GM12878 (cell line): ENCODE measurements around the gene IFRD2. TPM values are rescaled to one million over a fixed set of nuclear protein-coding genes. Genes with fewer than 3 reads are reported as not detected.

Experiments
- ATAC-seq: fragments of 200-7000 bp; cut with Tn5 transposase; 3 replicates; pipeline ENCODE4 v1.9.1; 2020; ENCODE audit warnings: mild to moderate bottlenecking, moderate library complexity
- BruUV-seq: library from RNA; stranded (reverse); fragments of 400-500 nt; replicated peaks from 2 replicates; lab custom pipeline; 2021; lab: Mats Ljungman, UMichigan
- CTCF ChIA-PET: fragments of 300-600 bp; sonication (Branson Sonifier 250); formaldehyde crosslinking; extraction: SDS; loops from one replicate; lab custom pipeline; 2021; ENCODE audit warnings: inconsistent platforms; lab: Yijun Ruan, JAX
- POLR2A ChIA-PET: fragments of 350-600 bp; formaldehyde crosslinking; extraction: SDS; loops from one replicate; lab custom pipeline; 2021; ENCODE audit warnings: inconsistent platforms; lab: Charles Lee
- RAD21 ChIA-PET: fragments of 300-600 bp; sonication (Branson Sonifier 250); formaldehyde crosslinking; loops from one replicate; lab custom pipeline; 2023; ENCODE audit warnings: antibody characterized with exemption; ENCODE audit not compliant: unreplicated experiment; lab: Charles Lee
- SMC1A ChIA-PET: fragments of 300-600 bp; sonication (Branson Sonifier 250); formaldehyde crosslinking; loops from one replicate; lab custom pipeline; 2023; ENCODE audit not compliant: unreplicated experiment, uncharacterized antibody; lab: Charles Lee
- DNase-seq: peaks from one replicate; pipeline ENCODE4 v3.0.0-alpha.2; 2011; ENCODE audit warnings: low read depth, low spot score
- FAIRE-seq: peaks from 3 replicates; lab custom pipeline; 2011; peaks lifted over from hg19 to GRCh38; lab: Jason Lieb, UNC
- H2AFZ ChIP-seq: 2 replicates; pipeline ENCODE4 v1.6.0; 2011; ENCODE audit warnings: low read depth, low read length, control low read depth; ENCODE audit not compliant: control insufficient read depth
- H3K27ac ChIP-seq: 2 replicates; pipeline ENCODE4 v1.5.1; 2011; ENCODE audit warnings: control low read depth; ENCODE audit not compliant: control insufficient read depth, insufficient read depth
- H3K27me3 ChIP-seq, 2 experiments: replicated peaks in 1 of 2; 2 replicates each; pipeline versions ENCODE4 v1.6.0 to v1.6.1; 2011; ENCODE audit warnings: low read length in 1 of 2; ENCODE audit not compliant: control insufficient read depth in 2 of 2, insufficient read depth in 2 of 2
- H3K36me3 ChIP-seq, 2 experiments: 2 replicates each; pipeline ENCODE4 v1.5.1; 2011; ENCODE audit warnings: low read length in 1 of 2; ENCODE audit not compliant: control insufficient read depth in 2 of 2, insufficient read depth in 2 of 2
- H3K4me1 ChIP-seq: 2 replicates; pipeline ENCODE4 v1.6.1; 2011; ENCODE audit warnings: mild to moderate bottlenecking, low read length, moderate library complexity, mixed read lengths; ENCODE audit not compliant: control insufficient read depth, insufficient read depth
- H3K4me2 ChIP-seq: 2 replicates; pipeline ENCODE4 v1.6.0; 2011; ENCODE audit warnings: control low read depth; ENCODE audit not compliant: control insufficient read depth, insufficient read depth
- H3K4me3 ChIP-seq: fragments of 200-600 bp; sonication (generic); 2 replicates; pipeline ENCODE4 v1.5.1; 2016
- H3K79me2 ChIP-seq: 2 replicates; pipeline ENCODE4 v1.6.0; 2011; ENCODE audit warnings: low read length; ENCODE audit not compliant: control insufficient read depth, insufficient read depth
- H3K9ac ChIP-seq: 2 replicates; pipeline ENCODE4 v1.8.0; 2011; ENCODE audit warnings: low read length, control low read depth, mixed read lengths; ENCODE audit not compliant: control insufficient read depth, insufficient read depth
- H3K9me3 ChIP-seq: replicated peaks from 3 replicates; pipeline ENCODE4 v1.5.1; 2011; ENCODE audit warnings: mild to moderate bottlenecking, low read length; ENCODE audit not compliant: control insufficient read depth, insufficient read depth
- H4K20me1 ChIP-seq: 2 replicates; pipeline ENCODE4 v1.6.0; 2011; ENCODE audit not compliant: control insufficient read depth, insufficient read depth
- CHD2 ChIP-seq: IDR thresholded peaks from 2 replicates; pipeline ENCODE4 v1.6.1; 2011; ENCODE audit warnings: low read depth, low read length, improper control_type of control experiment, borderline replicate concordance
- CHD4 ChIP-seq: fragments of 200-600 bp; sonication (generic); IDR thresholded peaks from 2 replicates; pipeline ENCODE4 v1.6.1; 2016; ENCODE audit warnings: mild to moderate bottlenecking
- CREM ChIP-seq: IDR thresholded peaks from 2 replicates; pipeline ENCODE4 v1.6.1; 2014; ENCODE audit warnings: antibody characterized with exemption, low read depth
- HDAC2 ChIP-seq: fragments of 200-600 bp; sonication (generic); IDR thresholded peaks from 2 replicates; pipeline ENCODE4 v1.6.1; 2017
- HDGF ChIP-seq: fragments of 450-650 bp; IDR thresholded peaks from 2 replicates; pipeline ENCODE4 v1.6.1; 2016; ENCODE audit warnings: antibody characterized with exemption
- MYB ChIP-seq: fragments of 150-350 bp; IDR thresholded peaks from 2 replicates; pipeline ENCODE4 v1.6.1; 2014; ENCODE audit warnings: mild to moderate bottlenecking, low read depth, low read length, borderline replicate concordance
- NFIC ChIP-seq: IDR thresholded peaks from 2 replicates; pipeline ENCODE4 v1.6.1; 2012; ENCODE audit warnings: low read depth, mild to moderate bottlenecking, inconsistent platforms, low read length, moderate library complexity
- NFYA ChIP-seq: IDR thresholded peaks from 2 replicates; pipeline ENCODE4 v1.6.1; 2011; ENCODE audit warnings: low read depth, mild to moderate bottlenecking, low read length, improper control_type of control experiment, borderline replicate concordance
- NR2F1 ChIP-seq: fragments of 450-650 bp; conservative IDR thresholded peaks from 2 replicates; pipeline ENCODE4 v1.6.1; 2017; ENCODE audit warnings: mild to moderate bottlenecking
- PML ChIP-seq: IDR thresholded peaks from 2 replicates; pipeline ENCODE4 v1.6.1; 2012; ENCODE audit warnings: low read length, inconsistent platforms
- RAD51 ChIP-seq: fragments of 450-650 bp; IDR thresholded peaks from 2 replicates; pipeline ENCODE4 v1.6.1; 2016; ENCODE audit warnings: moderate library complexity, mild to moderate bottlenecking, inconsistent platforms
- RCOR1 ChIP-seq: conservative IDR thresholded peaks from 2 replicates; pipeline ENCODE4 v1.6.1; 2012; ENCODE audit warnings: low read depth, low read length, improper control_type of control experiment
- SMAD1 ChIP-seq: fragments of 450-650 bp; IDR thresholded peaks from 2 replicates; pipeline ENCODE4 v1.6.1; 2018; ENCODE audit warnings: mild to moderate bottlenecking, low read depth; ENCODE audit not compliant: partially characterized antibody
- SMAD5 ChIP-seq: IDR thresholded peaks from 2 replicates; pipeline ENCODE4 v1.6.1; 2016; ENCODE audit warnings: antibody characterized with exemption, low read depth
- ZNF622 ChIP-seq: fragments of 450-650 bp; IDR thresholded peaks from 2 replicates; pipeline ENCODE4 v1.6.1; 2017; ENCODE audit warnings: mild to moderate bottlenecking, inconsistent platforms
- WGBS: methylation state at CpG from one replicate; pipeline ENCODE4 v1.1.6; 2016; ENCODE audit warnings: low lambda C conversion rate; ENCODE audit not compliant: insufficient replicate concordance, insufficient coverage; ENCODE audit errors: missing lambda C conversion rate; 5-methylcytosine and 5-hydroxymethylcytosine counted together
- in situ Hi-C: fragments of 300-500 bp; cut with MboI; formaldehyde crosslinking; loops from 9 replicates; pipeline ENCODE4 v1.14.3; 2018; ENCODE audit warnings: mixed read lengths
- intact Hi-C: fragments of 100-400 bp; cut with micrococcal nuclease; formaldehyde crosslinking; loops from one replicate; pipeline ENCODE4 v1.14.2; 2022; ENCODE audit not compliant: unreplicated experiment
- polyA plus RNA-seq, 11 experiments: library from polyadenylated mRNA; depleted of rRNA in 4 of 11; unstranded in 6 of 11; stranded (reverse) in 5 of 11; fragments of >200 nt; fragmentation: Nextera tagmentation in 4 of 11; fragmentation: Illumina TruSeq in 1 of 11; extraction: Ambion mirVana in 4 of 11; extraction: Trizol in 1 of 11; gene quantifications; 1 replicate in 1 of 11; 2 replicates in 10 of 11; pipeline versions ENCODE4 v1.2.1 to v1.2.3, GENCODE V29; 2011 to 2016; ENCODE audit warnings: inconsistent platforms in 2 of 11, missing spikeins in 2 of 11, low read depth in 1 of 11
- total RNA-seq, 4 experiments: library from RNA; depleted of rRNA in 3 of 4; stranded (reverse); fragments of >200 nt in 3 of 4; fragmentation: Illumina TruSeq in 1 of 4; extraction: Trizol in 1 of 4; gene quantifications; 2 replicates each; pipeline versions ENCODE4 v1.2.1 to v1.2.3, GENCODE V29; 2013 to 2021
- TF ChIP-seq, protein P1 (sequence below): fragments of 450-650 bp; IDR thresholded peaks from 2 replicates; pipeline ENCODE4 v1.6.1; 2018; ENCODE audit warnings: mild to moderate bottlenecking, low read depth, moderate library complexity; ENCODE audit not compliant: partially characterized antibody
- TF ChIP-seq, protein P2 (sequence below): fragments of 450-650 bp; IDR thresholded peaks from 2 replicates; pipeline ENCODE4 v1.6.1; 2017; ENCODE audit warnings: low read depth, mild to moderate bottlenecking, moderate library complexity
- TF ChIP-seq, protein P3 (sequence below): IDR thresholded peaks from 2 replicates; pipeline ENCODE4 v1.6.1; 2012; ENCODE audit warnings: low read depth, low read length, improper control_type of control experiment

Gene IFRD2
- total and polyA plus RNA-seq, 10 of the 15 experiments (the other 5 are each of a cell fraction or from before 2014, with no cell fraction given), result 19.1 to 153 (median 80.3) TPM

DNA sequence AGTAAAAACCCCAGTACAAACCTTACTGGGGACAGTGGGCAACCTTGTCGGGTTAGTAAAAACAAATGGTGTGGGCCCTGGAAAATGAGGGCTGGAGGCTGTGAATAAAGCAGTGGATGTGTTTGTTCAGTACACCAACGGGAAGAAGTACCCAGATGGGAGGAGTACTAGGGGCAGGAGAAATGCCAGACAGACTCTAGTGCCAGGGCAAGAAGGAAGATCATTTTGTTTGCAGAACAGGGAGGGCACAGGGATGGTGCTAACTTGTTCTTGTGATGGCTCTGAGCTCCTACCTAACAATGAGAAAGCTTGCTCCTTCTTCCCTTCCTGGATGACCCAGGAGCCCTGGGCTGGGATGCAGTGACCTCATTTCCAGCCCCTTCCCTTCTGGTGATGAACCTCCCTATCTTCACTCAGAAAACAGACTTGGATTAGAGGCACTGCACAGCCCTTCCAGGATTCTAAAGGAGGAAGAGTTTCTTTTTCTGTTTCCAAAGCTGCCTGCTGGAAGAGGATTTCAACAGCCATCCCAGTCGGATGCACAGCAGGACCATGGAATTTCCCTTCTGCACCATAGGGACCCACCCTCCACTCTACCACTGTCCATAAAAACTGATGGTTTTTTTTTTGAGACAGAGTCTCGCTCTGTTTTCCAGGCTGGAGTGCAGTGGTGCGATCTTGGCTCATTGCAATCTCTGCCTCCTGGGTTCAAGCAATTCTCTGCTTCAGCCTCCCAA is 42.3 kb upstream of the IFRD2 start:
- Histone ChIP-seq H3K4me1 (peaks cover 10% of the 10 kb centered on the region; the same call in 1 of the 2 replicates), H3K27ac (no peak overlapping the region; the same call in 1 of the 2 replicates), H3K4me2 (peak overlapping the region; percentile 77), H2AFZ (no peak overlapping the region), H3K9ac (peak overlapping the region; percentile 15; the same call in 1 of the 2 replicates), H3K4me3 (peak overlapping the region; percentile 28; the same call in 1 of the 2 replicates), H3K36me3 (peaks cover 16 to 25% of the 10 kb centered on the region in 2 experiments)
- RAD21 ChIA-PET, result interaction anchor here (0.5 kb wide), 1 partner anchor 135 kb away, joined by 3 read pairs; no protein-coding TSS in a partner anchor
- no peak for ATAC-seq
- CTCF ChIA-PET, result interaction anchor here (1.5 to 10.5 kb wide), 2 partner anchors 12 to 36 kb away, joined by 5 to 72 read pairs; partner anchors contain the start of genes HYAL2, HYAL3 and NAA80
- intact Hi-C loops, result loop anchor here (5.0 kb wide), 2 partner anchors 37 to 97 kb away; partner anchors contain the start of genes GNAI2, HYAL3 and NAA80
- in situ Hi-C loops, result loop anchor here (10.0 kb wide), 1 partner anchor 1060 kb away; the partner anchor contains the start of gene RBM15B
- DNase-seq, result no peak
- TF ChIP-seq NFIC (no peak), SMAD1 (no peak), CHD4 (no peak), NFYA (no peak), HDGF (no peak), CREM (no peak), CHD2 (no peak), SMAD5 (no peak), ZNF622 (no peak), MYB (no peak), PML (no peak), NR2F1 (no peak), RAD51 (no peak), HDAC2 (no peak), RCOR1 (no peak)
- TF ChIP-seq, protein P1, sequence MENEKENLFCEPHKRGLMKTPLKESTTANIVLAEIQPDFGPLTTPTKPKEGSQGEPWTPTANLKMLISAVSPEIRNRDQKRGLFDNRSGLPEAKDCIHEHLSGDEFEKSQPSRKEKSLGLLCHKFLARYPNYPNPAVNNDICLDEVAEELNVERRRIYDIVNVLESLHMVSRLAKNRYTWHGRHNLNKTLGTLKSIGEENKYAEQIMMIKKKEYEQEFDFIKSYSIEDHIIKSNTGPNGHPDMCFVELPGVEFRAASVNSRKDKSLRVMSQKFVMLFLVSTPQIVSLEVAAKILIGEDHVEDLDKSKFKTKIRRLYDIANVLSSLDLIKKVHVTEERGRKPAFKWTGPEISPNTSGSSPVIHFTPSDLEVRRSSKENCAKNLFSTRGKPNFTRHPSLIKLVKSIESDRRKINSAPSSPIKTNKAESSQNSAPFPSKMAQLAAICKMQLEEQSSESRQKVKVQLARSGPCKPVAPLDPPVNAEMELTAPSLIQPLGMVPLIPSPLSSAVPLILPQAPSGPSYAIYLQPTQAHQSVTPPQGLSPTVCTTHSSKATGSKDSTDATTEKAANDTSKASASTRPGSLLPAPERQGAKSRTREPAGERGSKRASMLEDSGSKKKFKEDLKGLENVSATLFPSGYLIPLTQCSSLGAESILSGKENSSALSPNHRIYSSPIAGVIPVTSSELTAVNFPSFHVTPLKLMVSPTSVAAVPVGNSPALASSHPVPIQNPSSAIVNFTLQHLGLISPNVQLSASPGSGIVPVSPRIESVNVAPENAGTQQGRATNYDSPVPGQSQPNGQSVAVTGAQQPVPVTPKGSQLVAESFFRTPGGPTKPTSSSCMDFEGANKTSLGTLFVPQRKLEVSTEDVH, result no peak
- TF ChIP-seq, protein P2, sequence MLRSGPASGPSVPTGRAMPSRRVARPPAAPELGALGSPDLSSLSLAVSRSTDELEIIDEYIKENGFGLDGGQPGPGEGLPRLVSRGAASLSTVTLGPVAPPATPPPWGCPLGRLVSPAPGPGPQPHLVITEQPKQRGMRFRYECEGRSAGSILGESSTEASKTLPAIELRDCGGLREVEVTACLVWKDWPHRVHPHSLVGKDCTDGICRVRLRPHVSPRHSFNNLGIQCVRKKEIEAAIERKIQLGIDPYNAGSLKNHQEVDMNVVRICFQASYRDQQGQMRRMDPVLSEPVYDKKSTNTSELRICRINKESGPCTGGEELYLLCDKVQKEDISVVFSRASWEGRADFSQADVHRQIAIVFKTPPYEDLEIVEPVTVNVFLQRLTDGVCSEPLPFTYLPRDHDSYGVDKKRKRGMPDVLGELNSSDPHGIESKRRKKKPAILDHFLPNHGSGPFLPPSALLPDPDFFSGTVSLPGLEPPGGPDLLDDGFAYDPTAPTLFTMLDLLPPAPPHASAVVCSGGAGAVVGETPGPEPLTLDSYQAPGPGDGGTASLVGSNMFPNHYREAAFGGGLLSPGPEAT, result no peak
- TF ChIP-seq, protein P3, sequence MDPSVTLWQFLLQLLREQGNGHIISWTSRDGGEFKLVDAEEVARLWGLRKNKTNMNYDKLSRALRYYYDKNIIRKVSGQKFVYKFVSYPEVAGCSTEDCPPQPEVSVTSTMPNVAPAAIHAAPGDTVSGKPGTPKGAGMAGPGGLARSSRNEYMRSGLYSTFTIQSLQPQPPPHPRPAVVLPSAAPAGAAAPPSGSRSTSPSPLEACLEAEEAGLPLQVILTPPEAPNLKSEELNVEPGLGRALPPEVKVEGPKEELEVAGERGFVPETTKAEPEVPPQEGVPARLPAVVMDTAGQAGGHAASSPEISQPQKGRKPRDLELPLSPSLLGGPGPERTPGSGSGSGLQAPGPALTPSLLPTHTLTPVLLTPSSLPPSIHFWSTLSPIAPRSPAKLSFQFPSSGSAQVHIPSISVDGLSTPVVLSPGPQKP, result no peak
- TF ChIP-seq, all 136 proteins: peak for 0
- POLR2A ChIA-PET, result interaction anchor here (0.5 to 1.7 kb wide), 4 partner anchors 12 to 375 kb away, joined by 3 to 6 read pairs (median 4); partner anchors contain the start of gene HYAL2
- 54% methylated on average over 5 of the region's 5 CpGs for WGBS
- H3K27me3 ChIP-seq, result no peaks in the 10 kb centered on the region
- H3K9me3 ChIP-seq, result no peaks in the 10 kb centered on the region
- no TSS peak for BruUV-seq
- no peak for FAIRE-seq
- SMC1A ChIA-PET, result interaction anchor here (1.5 kb wide), 1 partner anchor 13 kb away, joined by 3 read pairs; no protein-coding TSS in a partner anchor
- no peaks in the 10 kb centered on the region; the same call in 1 of the 2 replicates for H4K20me1 ChIP-seq
- peaks cover 64% of the 10 kb centered on the region for H3K79me2 ChIP-seq
